HG02840 (cell line): ENCODE measurements around the gene NUCB2.
"Not testable (repeated sequence)": the region's sequence is repeated elsewhere in the genome, so short reads cannot be mapped to it uniquely, and the experiment has no call there.

ENCODE experiments used
- ATAC-seq: cut with Tn5 transposase; IDR thresholded peaks from one replicate; pipeline ENCODE4 v1.9.1; 2021; ENCODE audit warnings: mild to moderate bottlenecking, moderate library complexity, moderate number of reproducible peaks; ENCODE audit not compliant: unreplicated experiment, low FRiP score

The NUCB2 gene

GRCh38 chr11:17276236-17277023 is at the start of gene NUCB2:
TSS of gene NUCB2 (plus strand) at chr11:17276739. CDS start at chr11:17295324, 18,585 bp downstream.
- ATAC-seq: peak; percentile 97

DNA sequence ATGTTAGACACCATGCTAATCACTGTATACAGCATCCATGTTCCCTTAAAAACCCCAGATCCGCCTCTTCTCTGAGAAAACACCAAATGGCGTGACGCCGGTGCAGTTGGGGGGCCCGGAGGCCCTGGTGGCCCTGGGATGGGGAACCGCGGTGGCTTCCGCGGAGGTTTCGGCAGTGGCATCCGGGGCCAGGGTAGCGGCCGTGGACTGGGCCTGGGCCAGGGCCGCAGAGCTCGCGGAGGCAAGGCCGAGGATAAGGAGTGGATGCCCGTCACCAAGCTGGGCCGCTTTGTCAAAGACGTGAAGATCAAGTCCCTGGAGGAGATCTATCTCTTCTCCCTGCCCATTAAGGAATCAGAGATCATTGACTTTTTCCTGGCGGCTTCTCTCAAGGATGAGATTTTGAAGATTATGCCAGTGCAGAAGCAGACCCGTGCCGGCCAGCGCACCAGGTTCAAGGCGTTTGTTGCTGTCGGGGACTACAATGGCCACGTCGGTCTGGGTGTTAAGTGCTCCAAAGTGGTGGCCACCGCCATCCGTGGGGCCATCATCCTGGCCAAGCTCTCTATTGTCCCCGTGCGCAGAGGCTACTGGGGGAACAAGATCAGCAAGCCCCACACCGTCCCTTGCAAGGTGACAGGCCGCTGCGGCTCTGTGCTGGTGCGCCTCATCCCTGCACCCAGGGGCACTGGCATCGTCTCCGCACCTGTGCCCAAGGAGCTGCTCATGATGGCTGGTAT is 48.2 kb upstream of the NUCB2 start:
- ATAC-seq: not testable (repeated sequence)

DNA sequence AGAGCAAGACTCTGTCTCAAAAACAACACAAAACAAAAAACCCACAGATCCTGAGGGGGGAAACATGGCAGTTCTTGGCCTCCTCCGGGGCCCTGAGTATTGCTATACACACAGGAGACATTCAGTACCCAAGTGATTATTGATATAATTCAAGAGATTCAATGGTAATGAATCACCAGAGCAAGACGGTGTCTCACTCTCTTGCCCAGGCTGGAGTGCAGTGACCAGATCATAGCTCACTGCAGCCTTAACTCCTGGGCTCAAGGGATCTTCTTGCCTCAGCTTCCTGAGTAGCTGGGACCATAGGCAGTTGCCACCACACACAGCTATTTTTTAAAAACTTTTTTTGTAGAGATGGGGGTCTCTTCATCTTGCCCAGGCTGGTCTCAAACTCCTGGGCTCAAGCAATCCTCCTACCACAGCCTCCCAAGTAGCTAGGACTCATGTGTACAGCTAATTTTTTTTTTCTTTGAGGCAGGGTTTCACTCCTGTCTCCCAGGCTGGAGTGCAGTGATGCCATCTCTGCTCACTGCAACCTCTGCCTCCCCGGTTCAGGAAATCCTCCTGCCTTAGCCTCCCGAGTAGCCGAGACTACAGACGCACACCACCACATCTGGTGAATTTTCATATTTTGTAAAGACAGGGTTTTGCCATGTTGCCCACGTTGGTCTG is 46.9 kb upstream of the NUCB2 start:
- ATAC-seq: no peak

GRCh38 chr11:17230867-17231851 is 45.4 kb upstream of the NUCB2 start:
- peak; percentile 82 for ATAC-seq

GRCh38 chr11:17233101-17233500 is 43.4 kb upstream of the NUCB2 start:
- no peak for ATAC-seq

GRCh38 chr11:17238377-17238776 is 38.2 kb upstream of the NUCB2 start:
- ATAC-seq: no peak

DNA sequence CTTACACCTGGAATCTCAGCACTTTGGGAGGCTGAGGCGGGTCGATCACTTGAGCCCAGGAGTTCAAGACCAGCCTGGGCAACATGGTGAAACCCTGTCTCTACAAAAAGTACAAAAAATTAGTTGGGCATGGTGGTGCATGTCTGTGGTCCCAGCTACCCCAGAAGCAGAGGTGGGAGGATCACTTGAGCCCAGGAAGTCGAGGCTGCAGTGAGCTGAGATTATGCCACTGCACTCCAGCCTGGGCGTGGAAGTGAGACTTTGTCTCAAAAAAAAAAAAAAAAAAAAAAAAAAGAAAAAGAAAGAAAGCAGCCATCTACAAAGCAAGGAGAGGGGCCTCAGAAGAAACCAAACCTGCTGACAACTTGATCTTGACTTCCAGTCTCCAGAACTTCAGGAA is 36.6 kb upstream of the NUCB2 start:
- ATAC-seq: not testable (repeated sequence)

DNA sequence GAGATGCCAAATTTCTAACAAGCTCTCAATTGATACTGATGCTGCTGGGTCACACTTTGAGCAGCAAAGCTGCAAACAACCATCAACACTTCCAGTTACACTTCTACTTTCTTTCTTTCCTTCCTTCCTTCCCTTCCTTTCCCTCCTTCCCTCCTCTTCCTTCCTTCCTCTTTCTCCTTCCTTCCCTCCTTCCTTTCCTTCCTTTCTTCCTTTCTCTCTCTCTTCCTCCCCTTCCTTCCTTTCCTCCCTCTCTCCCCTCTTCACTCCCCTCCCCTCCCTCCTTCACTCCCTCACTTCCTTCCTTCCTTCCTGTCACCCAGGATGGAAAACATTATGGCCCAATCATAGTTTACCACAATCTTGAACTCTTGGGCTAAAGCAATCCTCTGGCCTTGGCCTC is 35.8 kb upstream of the NUCB2 start:
- ATAC-seq: no peak

DNA sequence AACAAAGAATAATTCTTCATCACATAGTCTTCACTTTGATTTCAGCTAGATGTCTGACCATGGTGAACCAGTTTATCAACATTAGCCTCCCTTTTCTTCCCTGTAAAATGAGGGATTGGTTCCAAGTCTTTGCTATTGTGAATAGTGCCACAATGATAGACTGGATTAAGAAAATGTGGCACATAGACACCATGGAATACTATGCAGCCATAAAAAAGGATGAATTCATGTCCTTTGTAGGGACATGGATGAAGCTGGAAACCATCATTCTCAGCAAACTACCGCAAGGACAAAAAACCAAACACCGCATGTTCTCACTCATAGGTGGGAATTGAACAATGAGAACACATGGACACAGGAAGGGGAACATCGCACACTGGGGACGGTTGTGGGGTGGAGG is 33.6 kb upstream of the NUCB2 start:
- not testable (repeated sequence) for ATAC-seq

- ATAC-seq: no peak
Measured at GRCh38 chr11:17244046-17244445, 32.5 kb upstream of the NUCB2 start.

GRCh38 chr11:17250561-17251350 is 25.8 kb upstream of the NUCB2 start:
- no peak for ATAC-seq

GRCh38 chr11:17252704-17253103 is 23.8 kb upstream of the NUCB2 start:
- ATAC-seq: no peak

DNA sequence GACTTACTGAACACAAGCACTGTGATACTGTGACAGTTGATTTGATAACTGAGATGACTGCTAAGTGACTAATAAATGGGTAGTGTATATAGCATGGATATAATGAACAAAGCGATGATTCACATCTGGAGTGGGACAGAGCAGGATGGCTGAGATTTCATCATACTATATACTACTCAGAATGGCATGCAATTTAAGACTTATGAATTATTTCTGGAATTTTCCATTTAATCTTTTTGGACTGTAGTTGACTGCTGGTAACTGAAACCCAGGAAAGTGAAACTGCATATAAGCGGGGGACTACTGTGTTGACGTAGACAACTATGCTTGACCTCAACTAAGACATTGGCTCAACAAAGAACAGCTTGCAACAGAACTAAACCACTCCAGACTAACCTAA is 20.0 kb upstream of the NUCB2 start:
- no peak for ATAC-seq

- ATAC-seq: no peak
Measured at GRCh38 chr11:17257196-17257595, 19.3 kb upstream of the NUCB2 start.

- no peak for ATAC-seq
Measured at GRCh38 chr11:17258670-17259069, 17.9 kb upstream of the NUCB2 start.

DNA sequence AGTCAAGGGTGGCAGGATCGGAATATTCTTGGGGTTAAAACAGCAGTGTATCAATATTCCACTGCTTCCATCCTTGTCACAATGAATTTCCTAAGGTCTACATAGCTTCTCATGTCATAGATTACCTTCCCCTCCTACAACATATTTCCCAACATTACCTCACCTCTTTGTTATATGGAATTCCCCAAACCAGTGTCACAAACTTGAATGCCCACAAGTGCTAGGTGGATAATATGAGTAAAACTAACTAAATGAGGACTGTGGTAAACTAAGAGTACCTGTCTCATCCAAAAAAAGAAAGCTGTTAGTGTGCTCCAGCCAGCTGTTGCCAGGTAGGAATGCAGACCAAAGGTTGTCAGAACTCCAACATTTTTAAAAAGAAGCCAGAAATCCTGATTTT is 17.0 kb upstream of the NUCB2 start:
- no peak for ATAC-seq

GRCh38 chr11:17260020-17260419 is 16.5 kb upstream of the NUCB2 start:
- ATAC-seq: no peak

DNA sequence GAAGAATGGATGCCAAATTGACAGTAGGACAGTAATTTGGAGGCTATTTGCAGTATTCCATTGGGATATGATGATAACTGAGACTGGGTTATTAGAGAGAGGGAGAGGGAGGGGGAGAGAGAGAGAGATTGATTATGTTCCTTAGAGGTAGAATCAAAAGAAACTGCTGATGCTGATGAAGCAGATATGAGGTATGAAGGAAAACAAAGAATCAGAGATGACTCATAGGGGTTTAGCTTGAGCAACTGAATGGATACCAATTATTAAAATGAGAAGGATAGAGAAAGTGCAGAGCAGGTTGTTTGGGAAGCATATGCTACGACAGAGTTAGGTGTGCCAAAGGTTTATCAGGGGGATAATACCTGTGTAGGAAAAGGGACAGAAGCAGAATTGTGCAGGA is 12.8 kb upstream of the NUCB2 start:
- ATAC-seq: no peak

GRCh38 chr11:17266781-17267180 is 9.8 kb upstream of the NUCB2 start:
- no peak for ATAC-seq
